ENCODE results near the gene MYO5B. TPM values are rescaled to one million over a fixed set of nuclear protein-coding genes. Genes with fewer than 3 reads are reported as not detected.

The MYO5B gene
- total RNA-seq, 2 donors from 2014 or later, result 128 to 139 TPM

DNA sequence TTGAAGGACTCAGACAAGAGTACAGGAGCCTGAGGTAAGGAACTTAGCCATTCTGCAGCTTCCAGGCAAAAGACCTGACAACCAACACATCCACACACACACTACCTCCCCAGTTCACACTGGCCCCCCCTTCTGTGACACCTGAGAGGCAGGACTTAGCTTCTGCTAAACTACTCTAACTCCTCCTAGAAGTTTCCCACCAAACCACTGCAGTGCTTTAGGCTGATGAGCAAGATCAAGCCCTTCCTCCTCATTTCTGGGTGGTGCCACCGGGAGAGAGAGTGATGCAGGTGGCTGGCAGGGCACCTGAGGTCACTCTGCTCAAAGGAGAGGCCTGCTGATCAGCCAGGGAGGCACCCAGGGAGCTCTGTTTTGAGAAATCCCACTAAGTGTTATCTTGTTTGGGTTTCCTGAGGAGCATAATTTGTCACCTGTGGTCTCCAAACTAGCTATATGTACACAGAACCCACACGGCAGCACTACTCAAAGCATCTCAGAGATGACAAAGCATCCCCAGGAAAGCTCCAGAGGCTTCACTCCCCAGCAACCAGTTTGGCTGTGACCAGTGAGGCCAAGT is 188.4 kb downstream of the MYO5B start:
- ATAC-seq, result no peak
- no peak for DNase-seq
- intact Hi-C loops (cut with DNase I, micrococcal nuclease), result loop anchor here in 1 of 2 donors (5.0 kb wide), 1 partner anchor 201 kb away; no protein-coding TSS in a partner anchor

DNA sequence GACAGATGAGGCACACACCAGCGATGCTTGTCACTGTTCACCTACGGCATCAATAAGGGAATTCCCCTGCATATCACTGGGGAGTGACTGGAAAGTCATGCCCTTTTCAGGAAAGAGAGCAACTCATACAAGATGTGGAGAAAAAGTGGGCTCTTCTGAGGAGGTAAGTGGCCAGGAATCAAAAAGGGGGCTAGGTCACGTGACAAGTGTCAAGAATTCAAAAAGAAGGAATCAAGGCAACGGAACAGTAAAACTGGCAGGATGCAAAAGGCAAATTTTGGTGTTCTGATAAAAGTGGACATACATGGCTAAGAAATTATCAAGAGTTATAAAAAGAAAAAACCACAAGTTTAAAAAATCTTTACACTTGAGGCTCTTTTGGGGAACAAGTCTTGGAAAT is 190.9 kb downstream of the MYO5B start:
- intact Hi-C loops (cut with DNase I, micrococcal nuclease), result no loop called here
- no peak for ATAC-seq
- DNase-seq, result no peak

GRCh38 chr18:50002781-50003180 is 192.2 kb downstream of the MYO5B start:
- no peak for DNase-seq
- no peak for ATAC-seq
- intact Hi-C loops (cut with DNase I, micrococcal nuclease), result no loop called here

DNA sequence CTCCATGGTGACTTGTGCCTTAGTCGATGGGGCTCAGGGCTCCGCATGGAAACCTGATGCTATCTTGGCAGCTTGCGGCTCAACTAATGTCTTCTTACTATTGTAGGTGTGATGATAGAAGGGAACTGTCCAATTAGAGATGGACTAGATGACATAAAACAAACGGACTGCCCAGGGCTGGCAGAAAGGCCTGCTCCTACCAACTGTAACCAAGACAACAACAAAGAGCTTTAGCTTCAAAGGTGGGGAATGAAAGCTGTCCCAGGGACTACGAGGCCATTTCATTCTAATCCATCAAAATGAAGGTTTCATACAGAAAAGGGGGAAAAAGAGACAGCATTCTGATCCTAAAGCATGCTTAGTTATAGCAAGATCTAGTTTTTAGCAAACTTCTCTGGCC is 194.7 kb downstream of the MYO5B start:
- ATAC-seq, result no peak
- no peak for DNase-seq
- intact Hi-C loops (cut with DNase I, micrococcal nuclease), result no loop called here

GRCh38 chr18:49999128-49999527 is 195.8 kb downstream of the MYO5B start:
- intact Hi-C loops (cut with DNase I, micrococcal nuclease), result no loop called here
- no peak for ATAC-seq
- no peak for DNase-seq

- no peak for ATAC-seq
- intact Hi-C loops (cut with DNase I, micrococcal nuclease), result no loop called here
- DNase-seq, result no peak
Measured at GRCh38 chr18:49997558-49997957, 197.4 kb downstream of the MYO5B start.

- intact Hi-C loops (cut with DNase I, micrococcal nuclease), result no loop called here
- no peak for ATAC-seq
- DNase-seq, result no peak
Measured at GRCh38 chr18:49994410-49994809, 200.5 kb downstream of the MYO5B start.

GRCh38 chr18:49993299-49993698 is 201.6 kb downstream of the MYO5B start:
- intact Hi-C loops (cut with DNase I, micrococcal nuclease), result no loop called here
- ATAC-seq, result no peak

GRCh38 chr18:49988733-49989132 is 206.2 kb downstream of the MYO5B start:
- DNase-seq, result no peak
- ATAC-seq, result no peak
- intact Hi-C loops (cut with DNase I, micrococcal nuclease), result no loop called here

More at GRCh38 chr18:49993299-49993698, 201.6 kb downstream of the MYO5B start:
- DNase-seq, result no peak

DNA sequence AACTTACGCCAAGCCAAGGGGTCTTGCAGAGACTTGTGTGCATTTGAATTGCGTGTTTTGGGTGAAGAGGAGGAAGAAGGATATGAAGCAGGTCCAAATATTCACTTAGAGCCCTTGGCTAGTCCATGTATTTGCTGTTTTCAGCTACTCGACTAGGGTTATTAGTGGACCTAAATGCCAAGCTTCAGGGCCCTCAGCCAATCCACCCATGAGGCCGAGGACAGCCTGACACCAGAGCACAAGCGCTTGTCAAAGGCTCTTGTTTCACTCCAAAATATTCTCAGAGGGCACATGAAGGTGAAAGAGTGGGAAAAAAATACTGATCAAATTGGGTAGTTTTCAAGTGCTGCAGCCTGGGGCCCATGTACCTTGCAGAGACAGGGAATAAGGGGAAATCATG is 206.8 kb downstream of the MYO5B start:
- intact Hi-C loops (cut with DNase I, micrococcal nuclease), result no loop called here
- ATAC-seq, result no peak
- DNase-seq, result no peak

GRCh38 chr18:49985236-49985635 is 209.7 kb downstream of the MYO5B start:
- DNase-seq (no peak), ATAC-seq (no peak)
- intact Hi-C loops (cut with DNase I, micrococcal nuclease), result no loop called here

GRCh38 chr18:49980896-49981295 is 214.1 kb downstream of the MYO5B start:
- intact Hi-C loops (cut with DNase I, micrococcal nuclease), result no loop called here
- ATAC-seq, result no peak

GRCh38 chr18:49976795-49977560 is 218.0 kb downstream of the MYO5B start:
- DNase-seq, result no peak
- no peak for ATAC-seq
- intact Hi-C loops (cut with DNase I, micrococcal nuclease), result no loop called here

More at GRCh38 chr18:49980896-49981295, 214.1 kb downstream of the MYO5B start:
- no peak for DNase-seq

- no peak for DNase-seq
- intact Hi-C loops (cut with DNase I, micrococcal nuclease), result no loop called here
- ATAC-seq, result no peak
Measured at GRCh38 chr18:49976001-49976400, 218.9 kb downstream of the MYO5B start.

- intact Hi-C loops (cut with DNase I, micrococcal nuclease), result no loop called here
- DNase-seq, result no peak
- no peak for ATAC-seq
Measured at GRCh38 chr18:49974079-49974478, 220.9 kb downstream of the MYO5B start.

DNA sequence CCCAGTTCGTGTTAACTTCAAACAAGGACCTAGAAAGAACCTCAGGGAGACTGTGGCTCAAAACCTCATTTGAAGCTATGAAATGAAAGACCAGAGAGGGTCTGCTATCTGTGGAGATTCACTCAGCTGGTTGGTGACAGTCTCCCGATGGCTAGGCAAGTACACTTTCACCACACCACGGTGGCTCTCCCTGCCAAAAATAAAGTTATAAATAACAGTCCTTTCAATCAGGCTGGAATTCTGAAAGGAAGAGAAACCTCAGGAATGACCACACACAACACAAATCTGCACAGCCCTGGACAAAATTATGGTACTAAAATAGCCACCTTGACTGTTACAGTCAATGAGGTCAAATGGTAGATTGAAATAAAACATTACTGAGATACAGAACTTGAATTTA is 221.4 kb downstream of the MYO5B start:
- no peak for ATAC-seq
- intact Hi-C loops (cut with DNase I, micrococcal nuclease), result no loop called here
- DNase-seq, result no peak

GRCh38 chr18:49972535-49972934 is 222.4 kb downstream of the MYO5B start:
- DNase-seq (no peak), ATAC-seq (no peak)
- intact Hi-C loops (cut with DNase I, micrococcal nuclease), result no loop called here

DNA sequence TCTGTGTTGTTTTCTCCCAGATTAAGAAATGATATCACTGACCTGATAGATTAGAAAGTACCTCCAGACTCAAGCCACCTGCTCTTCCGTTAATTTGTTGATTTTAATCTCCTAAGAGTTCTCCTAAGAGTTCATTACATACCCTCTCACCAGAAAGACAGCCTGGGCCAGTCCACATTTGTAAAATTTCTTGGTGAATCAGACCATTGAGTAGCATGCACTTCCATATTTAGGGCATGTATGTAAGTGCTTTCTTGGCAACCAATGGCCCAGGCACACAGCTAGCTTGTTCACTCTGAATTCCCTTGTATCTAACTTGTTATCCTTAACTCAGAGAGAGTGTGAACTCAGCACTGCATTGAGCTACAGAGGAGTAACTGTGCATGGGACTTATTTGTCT is 223.5 kb downstream of the MYO5B start:
- ATAC-seq, result no peak
- DNase-seq, result no peak

GRCh38 chr18:49970319-49970718 is 224.6 kb downstream of the MYO5B start:
- ATAC-seq (no peak), DNase-seq (no peak)
- intact Hi-C loops (cut with DNase I, micrococcal nuclease), result no loop called here

More for the DNA sequence above, 223.5 kb downstream of the MYO5B start:
- intact Hi-C loops (cut with DNase I, micrococcal nuclease), result no loop called here

GRCh38 chr18:49968644-49969309 is 226.2 kb downstream of the MYO5B start:
- DNase-seq (no peak), ATAC-seq (no peak)

More at GRCh38 chr18:49968644-49969309, 226.2 kb downstream of the MYO5B start:
- intact Hi-C loops (cut with DNase I, micrococcal nuclease), result no loop called here

All from left colon (tissue), 2 donors.